Activated naive CD4-positive, alpha-beta T cell treated with anti-CD3 and anti-CD28 coated beads for 36 hours (primary cell): ENCODE data around the gene ZNF593OS. TPM values are rescaled to one million over a fixed set of nuclear protein-coding genes. Genes with fewer than 3 reads are reported as not detected.

Source experiments
- CTCF ChIA-PET: fragments of 350-600 bp; sonication (Branson Sonifier 250); formaldehyde crosslinking; loops from one replicate; lab custom pipeline; 2021; ENCODE audit warnings: antibody characterized with exemption; lab: Charles Lee
- DNase-seq: peaks from one replicate; pipeline ENCODE4 v3.0.0-alpha.2; 2020
- H3K27ac Mint-ChIP-seq: one replicate; pipeline ENCODE4 v1.8.0; 2021; ENCODE audit warnings: mild to moderate bottlenecking, mixed read lengths
- H3K27me3 Mint-ChIP-seq: one replicate; pipeline ENCODE4 v1.8.0; 2021; ENCODE audit warnings: low read depth, mixed read lengths
- H3K36me3 Mint-ChIP-seq: one replicate; pipeline ENCODE4 v1.8.0; 2021; ENCODE audit warnings: low read depth, mixed read lengths
- H3K4me1 Mint-ChIP-seq: one replicate; pipeline ENCODE4 v1.8.0; 2021; ENCODE audit warnings: low read depth, mixed read lengths
- H3K4me3 Mint-ChIP-seq: one replicate; pipeline ENCODE4 v1.8.0; 2021; ENCODE audit warnings: mild to moderate bottlenecking, moderate library complexity, mixed read lengths
- H3K9me3 Mint-ChIP-seq: one replicate; pipeline ENCODE4 v1.8.0; 2021; ENCODE audit warnings: mixed read lengths
- intact Hi-C: fragments of 100-400 bp; cut with micrococcal nuclease; formaldehyde crosslinking; loops from one replicate; pipeline ENCODE4 v1.15.1; 2023
- total RNA-seq, 2 experiments: library from RNA; stranded (reverse); gene quantifications; one replicate each; pipeline ENCODE4 v1.2.3, GENCODE V29; 2021

The ZNF593OS gene
- total RNA-seq, 2 experiments from 2014 or later: not detected

GRCh38 chr1:26197813-26198212 lies 26.2 kb upstream of the ZNF593OS start:
- Mint-ChIP-seq H3K4me3 (no peak overlapping the region), H3K27me3 (no peaks in the 10 kb centered on the region), H3K4me1 (peaks cover 30% of the 10 kb centered on the region), H3K36me3 (no peaks in the 10 kb centered on the region), H3K9me3 (no peaks in the 10 kb centered on the region), H3K27ac (no peak overlapping the region)
- CTCF ChIA-PET: no interaction called here
- intact Hi-C loops: no loop called here
- no peak for DNase-seq

GRCh38 chr1:26197301-26197700 lies 25.7 kb upstream of the ZNF593OS start:
- Mint-ChIP-seq H3K4me3 (no peak overlapping the region), H3K27ac (no peak overlapping the region), H3K27me3 (no peaks in the 10 kb centered on the region), H3K36me3 (no peaks in the 10 kb centered on the region), H3K9me3 (no peaks in the 10 kb centered on the region), H3K4me1 (peaks cover 27% of the 10 kb centered on the region)
- intact Hi-C loops: no loop called here
- CTCF ChIA-PET: no interaction called here
- DNase-seq: no peak

GRCh38 chr1:26195805-26196204 lies 24.2 kb upstream of the ZNF593OS start:
- CTCF ChIA-PET: no interaction called here
- Mint-ChIP-seq H3K36me3 (no peaks in the 10 kb centered on the region), H3K4me1 (peaks cover 19% of the 10 kb centered on the region), H3K4me3 (no peak overlapping the region), H3K27ac (no peak overlapping the region), H3K27me3 (no peaks in the 10 kb centered on the region), H3K9me3 (no peaks in the 10 kb centered on the region)
- intact Hi-C loops: no loop called here
- DNase-seq: no peak

- Mint-ChIP-seq H3K4me1 (peaks cover 13% of the 10 kb centered on the region), H3K4me3 (no peak overlapping the region)
Observed at GRCh38 chr1:26191739-26192138, 20.1 kb upstream of the ZNF593OS start.

GRCh38 chr1:26190373-26190987 lies 18.8 kb upstream of the ZNF593OS start, which contains the start of gene CATSPER4:
Gene CATSPER4 (plus strand): TSS chr1:26190602. CDS start chr1:26190628, 26 bp downstream.
- Mint-ChIP-seq H3K4me1 (peaks cover 13% of the 10 kb centered on the region), H3K27ac (no peak within 1 kb of the TSS), H3K36me3 (no peaks in the 10 kb centered on the region), H3K27me3 (no peaks in the 10 kb centered on the region), H3K9me3 (no peaks in the 10 kb centered on the region), H3K4me3 (no peak within 1 kb of the TSS)
- CTCF ChIA-PET: interaction anchor here (0.6 to 2.6 kb wide), 3 partner anchors 26 to 173 kb away, joined by 3 to 10 read pairs (median 3); partner anchors contain the start of gene CEP85
- DNase-seq: no peak
- intact Hi-C loops: loop anchor here (1.0 kb wide), 1 partner anchor 44 kb away; the partner anchor contains the start of gene CEP85

More at GRCh38 chr1:26191739-26192138, 20.1 kb upstream of the ZNF593OS start:
- Mint-ChIP-seq H3K36me3 (no peaks in the 10 kb centered on the region), H3K27me3 (no peaks in the 10 kb centered on the region), H3K27ac (no peak overlapping the region), H3K9me3 (no peaks in the 10 kb centered on the region)
- intact Hi-C loops: no loop called here
- DNase-seq: peak; percentile 31
- CTCF ChIA-PET: interaction anchor here (0.6 kb wide), 2 partner anchors 21 to 41 kb away, joined by 3 read pairs; no protein-coding TSS in a partner anchor

- Mint-ChIP-seq H3K36me3 (no peaks in the 10 kb centered on the region), H3K27me3 (no peaks in the 10 kb centered on the region), H3K4me1 (peaks cover 13% of the 10 kb centered on the region), H3K27ac (no peak overlapping the region), H3K9me3 (no peaks in the 10 kb centered on the region), H3K4me3 (no peak overlapping the region)
- CTCF ChIA-PET: interaction anchor here (0.5 to 2.6 kb wide), 5 partner anchors 44 to 230 kb away, joined by 3 to 10 read pairs (median 3); partner anchors contain the start of gene CEP85
- intact Hi-C loops: loop anchor here (1.0 kb wide), 1 partner anchor 44 kb away; the partner anchor contains the start of gene CEP85
- DNase-seq: no peak
Observed at GRCh38 chr1:26189751-26190275, 18.2 kb upstream of the ZNF593OS start.

- intact Hi-C loops: no loop called here
- Mint-ChIP-seq H3K27ac (no peak overlapping the region), H3K27me3 (no peaks in the 10 kb centered on the region), H3K36me3 (no peaks in the 10 kb centered on the region), H3K4me1 (peaks cover 13% of the 10 kb centered on the region), H3K9me3 (no peaks in the 10 kb centered on the region), H3K4me3 (no peak overlapping the region)
- CTCF ChIA-PET: interaction anchor here (0.5 to 2.6 kb wide), 6 partner anchors 45 to 281 kb away, joined by 3 to 10 read pairs (median 3); partner anchors contain the start of gene CEP85
- no peak for DNase-seq
Observed at GRCh38 chr1:26189331-26189730, 17.7 kb upstream of the ZNF593OS start.

GRCh38 chr1:26188477-26188876 lies 16.8 kb upstream of the ZNF593OS start:
- Mint-ChIP-seq H3K4me3 (no peak overlapping the region), H3K9me3 (no peaks in the 10 kb centered on the region), H3K4me1 (peaks cover 8% of the 10 kb centered on the region), H3K27ac (no peak overlapping the region), H3K27me3 (no peaks in the 10 kb centered on the region), H3K36me3 (no peaks in the 10 kb centered on the region)
- DNase-seq: no peak
- CTCF ChIA-PET: interaction anchor here (0.5 to 2.6 kb wide), 3 partner anchors 46 to 229 kb away, joined by 3 to 10 read pairs (median 5); partner anchors contain the start of gene CEP85
- intact Hi-C loops: no loop called here

GRCh38 chr1:26187882-26188281 lies 16.2 kb upstream of the ZNF593OS start:
- no peaks in the 10 kb centered on the region for H3K9me3 Mint-ChIP-seq
- intact Hi-C loops: no loop called here
- no peak overlapping the region for H3K4me3 Mint-ChIP-seq
- no peaks in the 10 kb centered on the region for H3K36me3 Mint-ChIP-seq
- no peak overlapping the region for H3K27ac Mint-ChIP-seq
- no peak for DNase-seq
- H3K27me3 Mint-ChIP-seq: no peaks in the 10 kb centered on the region
- CTCF ChIA-PET: interaction anchor here (1.9 kb wide), 1 partner anchor 229 kb away, joined by 5 read pairs; no protein-coding TSS in a partner anchor
- H3K4me1 Mint-ChIP-seq: peaks cover 7% of the 10 kb centered on the region

GRCh38 chr1:26184883-26185282 lies 13.3 kb upstream of the ZNF593OS start:
- Mint-ChIP-seq H3K27ac (no peak overlapping the region), H3K4me3 (no peak overlapping the region), H3K27me3 (no peaks in the 10 kb centered on the region), H3K36me3 (no peaks in the 10 kb centered on the region), H3K9me3 (no peaks in the 10 kb centered on the region), H3K4me1 (peaks cover 3% of the 10 kb centered on the region)
- CTCF ChIA-PET: no interaction called here
- DNase-seq: no peak
- intact Hi-C loops: no loop called here

- CTCF ChIA-PET: no interaction called here
- Mint-ChIP-seq H3K4me1 (peaks cover 3% of the 10 kb centered on the region), H3K27me3 (no peaks in the 10 kb centered on the region), H3K36me3 (no peaks in the 10 kb centered on the region), H3K9me3 (no peaks in the 10 kb centered on the region), H3K27ac (no peak overlapping the region), H3K4me3 (no peak overlapping the region)
- intact Hi-C loops: no loop called here
- DNase-seq: no peak
Observed at GRCh38 chr1:26184086-26184485, 12.5 kb upstream of the ZNF593OS start.

- DNase-seq: no peak
- H3K9me3 Mint-ChIP-seq: no peaks in the 10 kb centered on the region
- CTCF ChIA-PET: interaction anchor here (1.2 kb wide), 1 partner anchor 52 kb away, joined by 4 read pairs; the partner anchor contains the start of gene CEP85
Observed at GRCh38 chr1:26182383-26182696, 10.7 kb upstream of the ZNF593OS start.

More at GRCh38 chr1:26182383-26182696, 10.7 kb upstream of the ZNF593OS start:
- Mint-ChIP-seq H3K27ac (no peak overlapping the region), H3K4me1 (peaks cover 3% of the 10 kb centered on the region), H3K4me3 (no peak overlapping the region), H3K27me3 (no peaks in the 10 kb centered on the region), H3K36me3 (no peaks in the 10 kb centered on the region)
- intact Hi-C loops: no loop called here
